HepG2 (cell line): ENCODE results near the gene NRL. TPM values are rescaled to one million over a fixed set of nuclear protein-coding genes. Genes with fewer than 3 reads are reported as not detected.

Experiments
- AFF4 ChIP-seq: sonication (generic); formaldehyde crosslinking; IDR thresholded peaks from 2 replicates; pipeline ENCODE4 v1.4.0; 2020; ENCODE audit warnings: missing genetic modification reagents
- CTCF ChIP-seq: sonication (generic); formaldehyde crosslinking; IDR thresholded peaks from 2 replicates; pipeline ENCODE4 v1.5.0; 2020; ENCODE audit warnings: mild to moderate bottlenecking, missing genetic modification reagents, moderate library complexity
- GATAD2A ChIP-seq: IDR thresholded peaks from 2 replicates; pipeline ENCODE4 v1.6.1; 2016
- HNF1B ChIP-seq: sonication (generic); formaldehyde crosslinking; IDR thresholded peaks from 2 replicates; pipeline ENCODE4 v1.5.1; 2020; ENCODE audit warnings: mild to moderate bottlenecking, moderate library complexity, missing genetic modification reagents
- JUN ChIP-seq: sonication (generic); formaldehyde crosslinking; IDR thresholded peaks from 2 replicates; pipeline ENCODE4 v1.4.0; 2020; ENCODE audit warnings: mild to moderate bottlenecking, missing genetic modification reagents
- ZBTB34 ChIP-seq: sonication (generic); formaldehyde crosslinking; IDR thresholded peaks from 2 replicates; pipeline ENCODE4 v1.8.0; 2022; ENCODE audit warnings: mild to moderate bottlenecking, missing genetic modification reagents
- ZBTB37 ChIP-seq: sonication (generic); formaldehyde crosslinking; IDR thresholded peaks from 2 replicates; pipeline ENCODE4 v1.4.0; 2020; ENCODE audit warnings: mild to moderate bottlenecking, missing genetic modification reagents
- ZFP36L2 ChIP-seq: sonication (generic); formaldehyde crosslinking; IDR thresholded peaks from 2 replicates; pipeline ENCODE4 v1.4.0; 2020; ENCODE audit warnings: missing genetic modification reagents
- ZNF17 ChIP-seq: sonication (generic); formaldehyde crosslinking; IDR thresholded peaks from 2 replicates; pipeline ENCODE4 v1.5.0; 2020; ENCODE audit warnings: mild to moderate bottlenecking, missing genetic modification reagents
- ZNF224 ChIP-seq: sonication (generic); formaldehyde crosslinking; IDR thresholded peaks from 2 replicates; pipeline ENCODE4 v1.5.0; 2020; ENCODE audit warnings: mild to moderate bottlenecking, missing genetic modification reagents
- ZNF558 ChIP-seq: sonication (generic); formaldehyde crosslinking; IDR thresholded peaks from 2 replicates; pipeline ENCODE4 v1.9.0; 2022; ENCODE audit warnings: mild to moderate bottlenecking, missing genetic modification reagents, borderline replicate concordance
- ZNF619 ChIP-seq: sonication (generic); formaldehyde crosslinking; IDR thresholded peaks from 2 replicates; pipeline ENCODE4 v1.4.0; 2020; ENCODE audit warnings: mild to moderate bottlenecking, missing genetic modification reagents
- ZNF674 ChIP-seq: sonication (generic); formaldehyde crosslinking; IDR thresholded peaks from 2 replicates; pipeline ENCODE4 v1.5.0; 2020; ENCODE audit warnings: low read depth, mild to moderate bottlenecking, missing genetic modification reagents
- ZNF781 ChIP-seq: sonication (generic); formaldehyde crosslinking; IDR thresholded peaks from 2 replicates; pipeline ENCODE4 v1.5.1; 2020; ENCODE audit warnings: borderline replicate concordance, mild to moderate bottlenecking, missing genetic modification reagents; ENCODE audit errors: not compliant biosample characterization
- polyA plus RNA-seq, 8 experiments: library from polyadenylated mRNA; depleted of rRNA in 3 of 8; stranded (reverse) in 7 of 8; unstranded in 1 of 8; fragments of >200 nt; fragmentation: Illumina TruSeq in 4 of 8; extraction: Trizol in 4 of 8; gene quantifications; 2 replicates each; pipeline versions ENCODE4 v1.2.1 to v1.2.3, GENCODE V29; 2011 to 2016; ENCODE audit warnings: low read depth in 4 of 8, missing spikeins in 1 of 8, mixed read lengths in 1 of 8; ENCODE audit not compliant: insufficient read depth in 1 of 8
- total RNA-seq, 5 experiments: library from RNA; depleted of rRNA; stranded (reverse); fragments of >200 nt; fragmentation: Illumina TruSeq; extraction: Trizol; gene quantifications; 2 replicates each; pipeline ENCODE4 v1.2.3, GENCODE V29; 2016; ENCODE audit warnings: low read depth in 1 of 5

Gene NRL
- total and polyA plus RNA-seq, 2 of the 13 experiments (the other 11 are each of a cell fraction or from before 2014, with no cell fraction given) = 2.5 to 4.7 TPM

- TF ChIP-seq ZNF224 (CRISPR knock-in tag) = peak; percentile 83
- peak; percentile 64; the same call in 1 of the 2 replicates for TF ChIP-seq HNF1B (CRISPR knock-in tag)
- no peak for TF ChIP-seq ZFP36L2 (CRISPR knock-in tag)
- TF ChIP-seq ZNF619 (CRISPR knock-in tag) = 0 out of 2 replicates have a peak, but pooled peaks have one; percentile 21
- TF ChIP-seq CTCF = peak; percentile 44
- TF ChIP-seq GATAD2A = peak; percentile 63
- no peak for TF ChIP-seq ZNF674 (CRISPR knock-in tag)
- no peak for TF ChIP-seq AFF4
- no peak for TF ChIP-seq ZNF558 (CRISPR knock-in tag)
- peak; percentile 68 for TF ChIP-seq ZNF781 (CRISPR knock-in tag)
- no peak for TF ChIP-seq JUN (CRISPR knock-in tag)
- no peak for TF ChIP-seq ZNF17 (CRISPR knock-in tag)
- TF ChIP-seq ZBTB34 (CRISPR knock-in tag) = no peak
- TF ChIP-seq ZBTB37 (CRISPR knock-in tag) = no peak
Observed at GRCh38 chr14:24067133-24068082, 47.3 kb downstream of the NRL start (continued).
